Adrenal gland (tissue), 5 donors: ENCODE data around the gene GFOD1.

Source experiments
- CTCF ChIP-seq, 6 experiments: fragments of 450-650 bp in 4 of 6; fragments of 200-600 bp in 2 of 6; sonication (generic) in 1 of 6; IDR thresholded peaks; 1 replicate in 5 of 6; 2 replicates in 1 of 6; pipeline versions ENCODE4 v1.5.1 to v1.8.0; 2016 to 2021; ENCODE audit warnings: antibody characterized with exemption in 6 of 6, mild to moderate bottlenecking in 2 of 6, moderate library complexity in 1 of 6
- POLR2A ChIP-seq, 2 donors: fragments of 450-650 bp; IDR thresholded peaks; one replicate each; pipeline ENCODE4 v1.6.1; 2017; ENCODE audit warnings: antibody characterized with exemption in 2 of 2, mild to moderate bottlenecking in 2 of 2, moderate library complexity in 1 of 2
- donor health status: DM: no; HTN: no; CAD: no.

DNA sequence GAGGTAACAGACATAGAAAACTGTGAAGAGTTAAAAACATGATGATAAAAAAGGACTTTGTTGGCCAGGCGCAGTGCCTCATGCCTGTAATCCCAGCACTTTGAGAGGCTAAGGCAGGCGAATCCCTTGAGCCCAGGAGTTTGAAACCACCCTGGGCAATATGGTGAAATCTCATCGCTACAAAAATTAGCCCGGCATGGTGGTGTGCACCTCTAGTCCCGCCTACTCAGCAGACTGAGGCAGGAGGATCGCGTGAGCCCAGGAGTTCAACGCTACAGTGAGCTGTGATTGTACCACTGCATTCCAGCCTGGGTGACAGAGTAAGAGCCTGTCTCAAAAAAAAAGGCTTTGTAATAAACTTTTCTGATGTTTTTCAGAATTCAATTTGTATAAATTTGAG lies 60.1 kb downstream of the GFOD1 start:
- TF ChIP-seq CTCF (IDR thresholded peaks at IDR 0.05) = no peak
- TF ChIP-seq POLR2A (IDR thresholded peaks at IDR 0.05) = no peak
